Astrocyte of the spinal cord (primary cell): ENCODE measurements around the gene ZDHHC5.

Experiments
- DNase-seq: peaks from one replicate; pipeline ENCODE4 v3.0.0; 2011; ENCODE audit warnings: low read depth, low spot score
- H3K4me3 ChIP-seq: 2 replicates; pipeline ENCODE4 v1.5.1; 2011; ENCODE audit warnings: low read depth, mild to moderate bottlenecking, low read length, moderate library complexity
- in situ Hi-C: cut with HindIII; loops from 2 replicates; pipeline ENCODE4 v1.10.0; 2017; ENCODE audit warnings: low sequenced_read_pairs
- TF ChIP-seq, protein P1 (sequence below): IDR thresholded peaks from 2 replicates; pipeline ENCODE4 v1.5.1; 2012; ENCODE audit warnings: low read depth, mild to moderate bottlenecking, low read length, inconsistent platforms

Gene ZDHHC5

DNA sequence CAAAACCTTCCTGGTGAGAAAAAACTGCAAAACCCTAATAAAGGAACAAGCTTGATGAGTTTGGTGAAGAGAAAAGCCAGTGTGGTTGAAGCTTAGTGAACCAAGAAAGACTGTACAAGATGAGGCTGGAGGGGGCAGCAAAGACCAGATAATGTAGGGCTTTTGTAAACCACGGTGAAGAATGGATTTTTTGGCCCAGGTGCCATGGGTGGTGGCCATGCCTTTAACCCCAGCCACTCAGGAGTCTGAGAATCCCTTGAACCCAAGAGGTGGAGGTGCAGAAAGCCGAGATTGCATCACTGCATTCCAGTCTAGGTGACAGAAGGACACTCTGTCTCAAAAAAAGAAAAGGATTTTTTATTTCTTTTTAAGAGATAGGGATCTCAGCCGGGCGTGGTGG lies 5.0 kb upstream of the ZDHHC5 start:
- TF ChIP-seq, protein P1, sequence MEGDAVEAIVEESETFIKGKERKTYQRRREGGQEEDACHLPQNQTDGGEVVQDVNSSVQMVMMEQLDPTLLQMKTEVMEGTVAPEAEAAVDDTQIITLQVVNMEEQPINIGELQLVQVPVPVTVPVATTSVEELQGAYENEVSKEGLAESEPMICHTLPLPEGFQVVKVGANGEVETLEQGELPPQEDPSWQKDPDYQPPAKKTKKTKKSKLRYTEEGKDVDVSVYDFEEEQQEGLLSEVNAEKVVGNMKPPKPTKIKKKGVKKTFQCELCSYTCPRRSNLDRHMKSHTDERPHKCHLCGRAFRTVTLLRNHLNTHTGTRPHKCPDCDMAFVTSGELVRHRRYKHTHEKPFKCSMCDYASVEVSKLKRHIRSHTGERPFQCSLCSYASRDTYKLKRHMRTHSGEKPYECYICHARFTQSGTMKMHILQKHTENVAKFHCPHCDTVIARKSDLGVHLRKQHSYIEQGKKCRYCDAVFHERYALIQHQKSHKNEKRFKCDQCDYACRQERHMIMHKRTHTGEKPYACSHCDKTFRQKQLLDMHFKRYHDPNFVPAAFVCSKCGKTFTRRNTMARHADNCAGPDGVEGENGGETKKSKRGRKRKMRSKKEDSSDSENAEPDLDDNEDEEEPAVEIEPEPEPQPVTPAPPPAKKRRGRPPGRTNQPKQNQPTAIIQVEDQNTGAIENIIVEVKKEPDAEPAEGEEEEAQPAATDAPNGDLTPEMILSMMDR = no peak
- H3K4me3 ChIP-seq = no peak overlapping the region
- in situ Hi-C loops = no loop called here
- no peak for DNase-seq

DNA sequence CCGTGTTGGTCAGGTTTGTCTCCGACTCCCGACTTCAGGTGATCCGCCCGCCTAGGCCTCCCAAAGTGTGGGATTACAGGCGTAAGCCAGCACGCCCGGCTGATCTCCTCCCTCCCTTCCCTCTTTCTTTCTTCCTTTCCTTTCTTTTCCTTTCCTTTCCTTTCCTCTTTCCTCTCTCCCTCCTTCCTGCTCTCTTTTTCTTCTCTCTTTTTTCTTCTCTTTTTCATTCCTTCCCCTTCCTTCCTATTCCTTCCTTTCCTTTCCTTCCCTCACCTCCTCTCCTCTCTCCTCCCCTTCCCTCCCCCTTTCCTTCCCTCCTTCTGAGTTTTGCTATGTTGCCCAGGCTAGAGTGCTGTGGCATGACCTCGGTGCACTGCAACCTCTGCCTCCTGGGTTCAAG lies 3.9 kb upstream of the ZDHHC5 start:
- H3K4me3 ChIP-seq = no peak overlapping the region
- in situ Hi-C loops = no loop called here
- no peak for DNase-seq
- TF ChIP-seq, protein P1 = no peak

DNA sequence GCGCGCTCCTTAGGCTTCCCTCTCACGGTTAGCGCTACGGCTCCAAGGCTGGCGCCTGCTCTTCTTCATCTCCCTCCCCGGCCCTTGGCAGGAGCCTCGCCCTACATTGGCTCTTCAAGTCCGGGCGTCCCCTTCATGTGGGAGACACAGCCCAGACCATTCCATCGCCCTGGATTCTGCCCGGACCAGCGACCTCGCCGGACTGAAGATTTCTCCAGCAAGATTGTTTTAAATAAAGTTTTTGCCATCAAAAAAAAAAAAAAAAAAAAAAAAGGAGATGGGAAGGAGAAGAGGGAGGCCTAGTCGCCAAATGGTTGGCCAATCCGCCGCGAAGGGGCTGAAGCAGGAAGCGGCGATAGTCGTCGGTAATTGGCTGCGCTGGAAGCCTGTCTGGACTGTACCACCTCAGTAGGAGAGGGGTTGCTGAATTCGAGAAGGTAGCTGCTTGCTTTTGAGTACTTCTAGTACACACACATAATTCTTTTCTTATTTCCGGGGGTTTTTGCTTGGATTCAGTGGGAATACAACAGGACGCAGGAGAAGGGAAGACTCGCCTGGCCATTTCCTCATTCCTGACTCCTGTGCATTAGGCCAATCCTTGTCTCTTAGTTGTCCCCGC lies 688 bp upstream of the ZDHHC5 start:
- in situ Hi-C loops = no loop called here
- DNase-seq = peak; percentile 99

DNA sequence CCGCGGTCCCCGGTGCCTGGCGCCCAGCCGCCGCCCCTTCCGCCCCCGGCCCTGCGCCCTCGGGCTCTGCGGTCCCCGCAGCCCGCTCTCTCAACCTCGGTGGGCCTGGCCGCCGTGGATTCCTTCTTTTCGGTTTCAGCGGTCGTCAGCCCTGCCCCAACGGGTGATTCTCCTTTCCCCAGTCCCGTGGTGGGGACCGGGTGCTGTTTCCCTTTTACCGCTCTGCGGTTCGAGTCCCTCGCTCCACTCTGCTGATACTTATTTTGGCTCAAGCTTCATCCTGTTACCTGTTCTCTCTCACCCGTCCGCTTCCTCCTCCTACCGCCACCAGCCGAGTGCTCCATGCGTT lies 494 bp downstream of the ZDHHC5 start:
- TF ChIP-seq, protein P1 = no peak
- in situ Hi-C loops = no loop called here
- peak overlapping the region; percentile 95 for H3K4me3 ChIP-seq
- DNase-seq = no peak

More for the DNA sequence above, 688 bp upstream of the ZDHHC5 start:
- peak overlapping the region; percentile 95 for H3K4me3 ChIP-seq
- TF ChIP-seq, protein P1 = no peak

DNA sequence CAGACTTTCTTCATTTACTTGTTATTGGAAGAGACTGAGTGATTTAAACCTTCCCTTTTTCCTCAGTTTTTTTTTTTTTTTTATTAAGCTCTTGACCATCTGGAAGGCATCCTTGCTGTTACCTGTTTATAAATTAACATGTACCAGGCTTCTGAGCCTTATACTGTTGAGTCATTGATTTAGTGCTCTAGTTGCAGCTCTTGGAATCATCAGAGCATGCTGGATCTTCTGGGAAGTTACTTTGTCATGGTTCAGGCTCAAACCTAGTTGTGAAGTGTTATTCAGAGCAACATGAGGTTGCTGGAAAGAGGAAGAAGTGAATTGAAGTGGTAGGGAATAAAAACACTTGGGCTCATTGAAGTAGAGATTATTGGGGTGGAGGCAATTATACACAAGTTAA lies 6.3 kb downstream of the ZDHHC5 start:
- in situ Hi-C loops = no loop called here
- TF ChIP-seq, protein P1 = no peak
- DNase-seq = no peak
- H3K4me3 ChIP-seq = no peak overlapping the region

DNA sequence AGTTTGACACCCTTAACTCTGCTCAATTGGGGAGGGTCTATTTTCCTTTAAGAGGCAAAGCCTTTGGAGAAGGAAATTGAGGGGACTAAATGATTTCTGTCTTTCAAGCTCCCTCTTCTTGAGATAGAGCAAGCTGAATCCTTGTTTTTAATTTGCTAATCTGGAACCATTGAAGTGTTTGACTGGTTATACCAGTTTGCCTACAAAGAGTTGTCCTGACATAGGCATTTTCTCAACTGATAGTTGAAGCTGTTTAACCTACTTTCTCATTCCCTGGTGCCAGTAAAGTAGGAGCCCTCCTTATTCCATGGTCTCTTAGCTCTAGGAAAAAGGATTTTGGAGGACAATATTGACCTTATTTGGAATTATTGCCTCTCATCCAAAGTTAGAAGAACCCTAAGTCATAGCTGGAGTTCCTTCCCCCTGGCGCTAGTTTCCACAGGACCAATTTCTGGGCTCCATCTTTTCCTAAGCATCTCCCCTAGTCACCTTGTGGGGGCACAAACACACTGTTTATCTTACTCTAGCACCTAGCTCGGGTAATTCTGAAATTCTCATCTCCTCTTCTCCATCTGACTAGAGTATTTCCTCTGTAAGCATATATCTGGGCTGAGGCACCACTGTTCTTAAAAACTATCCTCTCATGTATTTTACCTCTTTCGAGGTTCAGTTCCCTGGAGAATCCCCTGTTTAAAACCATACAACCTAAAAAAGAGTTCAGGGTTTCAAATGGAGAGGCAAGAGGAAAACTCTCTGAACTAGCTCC lies 7.4 kb downstream of the ZDHHC5 start:
- no peak overlapping the region for H3K4me3 ChIP-seq
- in situ Hi-C loops = no loop called here
- TF ChIP-seq, protein P1 = no peak
- no peak for DNase-seq
